Measurements from ENCODE around the gene JAKMIP1.
A peak's percentile ranks its signal among the peaks of the same experiment; 100 is the strongest.

GRCh38 chr4:6047130-6047673, 153.1 kb downstream of the JAKMIP1 start:
- peak in 2 of 3 experiments; percentile 47 to 67; a peak in 4 of 6 replicates for TF ChIP-seq CTCF (IDR thresholded peaks at IDR 0.05 in 2 of 3, conservative IDR thresholded peaks at IDR 0.05 in 1 of 3; ENCODE audit: borderline replicate concordance in 1 of 3, insufficient read depth in 1 of 3, low read depth in 2 of 3, low read length in 2 of 3)
- TF ChIP-seq ZNF274 (IDR thresholded peaks at IDR 0.05; ENCODE audit: low read depth, low read length) = no peak
- no peak for TF ChIP-seq POLR2AphosphoS5 (IDR thresholded peaks at IDR 0.05; ENCODE audit: low read depth, low read length)
- TF ChIP-seq POLR2A (IDR thresholded peaks at IDR 0.05; ENCODE audit: borderline replicate concordance, extremely low read depth, insufficient read depth, insufficient read length) = no peak
- TF ChIP-seq ZFX (IDR thresholded peaks at IDR 0.05) = no peak
- TF ChIP-seq YY1 (IDR thresholded peaks at IDR 0.05; ENCODE audit: extremely low read depth, insufficient replicate concordance, low read depth, low read length) = no peak
